Heart left ventricle (tissue), 13 donors: ENCODE results near the gene SLIT3.

Experiments
- CTCF ChIP-seq, 12 donors: fragments of 200-600 bp; sonication (generic) in 4 of 12; IDR thresholded peaks; one replicate each; pipeline versions ENCODE4 v1.5.0 to v1.8.0; 2018 to 2022; ENCODE audit warnings: antibody characterized with exemption in 12 of 12, mild to moderate bottlenecking in 5 of 12
- POLR2A ChIP-seq, 2 donors: fragments of 450-650 bp; IDR thresholded peaks; one replicate each; pipeline ENCODE4 v1.6.1; 2017; ENCODE audit warnings: antibody characterized with exemption in 2 of 2, mild to moderate bottlenecking in 2 of 2, moderate library complexity in 2 of 2
- donor health status: ischemic (EF 13 %, LVEDD 7.1; RV severe dilation, severe dysfunction).
- donor health status: DM: no; HTN: yes; CAD: no.
- donor health status: DM: no; HTN: no; CAD: no.
- donor health status: ischemic (EF 25% LVEDD 6.9; RV normal size, moderate dysfunction).
- donor health status: ischemic (EF 25% LVEDD 5.7; RV mildly dilated, moderate dysfunction).
- donor health status: ischemic (EF 35%, LVEDD 5.7; RV mildly dilated, moderate dysfunction).
- donor health status: nonischemic (EF 11% LVEDD 7.7; RV severe dilation, severe dysfunction).
- donor health status: DM: yes; HTN: yes; CAD: no.
- donor health status: PGD.
- donor health status: ischemic (EF 29% LVEDD 5.4; RV normal size, mild dysfunction).
- donor health status: nonischemic (EF 23%, LVEDD 6.1; RV moderate dilation, normal function).

GRCh38 chr5:168796593-168797580 lies 504.1 kb downstream of the SLIT3 start:
- TF ChIP-seq CTCF (IDR thresholded peaks at IDR 0.05): no peak
- no peak for TF ChIP-seq POLR2A (IDR thresholded peaks at IDR 0.05)
